ENCODE measurements around the gene GCNT2.

The GCNT2 gene

GRCh38 chr6:10534419-10534762 lies 13.2 kb downstream of the GCNT2 start:
- peak overlapping the region; percentile 90 for H3K4me3 ChIP-seq (ENCODE audit: low read depth, low read length, poor library complexity, severe bottlenecking)
- peak overlapping the region; percentile 95 for H3K27ac ChIP-seq (ENCODE audit: low read depth, low read length, poor library complexity, severe bottlenecking)
- H3K9me2 ChIP-seq (ENCODE audit: low read depth, low read length) = no peaks in the 10 kb centered on the region
- H2AFZ ChIP-seq (ENCODE audit: low read length) = no peak overlapping the region
- peaks cover 49% of the 10 kb centered on the region for H3K79me2 ChIP-seq (ENCODE audit: insufficient read depth, low read length)
- H3F3A ChIP-seq (ENCODE audit: insufficient read depth, low read length) = peaks cover 8% of the 10 kb centered on the region; the same call in 1 of the 2 replicates
- peaks cover 9% of the 10 kb centered on the region; the same call in 1 of the 2 replicates for H3K36me3 ChIP-seq (ENCODE audit: insufficient read depth, low read length)
- no peaks in the 10 kb centered on the region for H3K27me3 ChIP-seq (ENCODE audit: insufficient read depth, low read length)
- no peaks in the 10 kb centered on the region for H3K9me3 ChIP-seq (ENCODE audit: low read length)
- H4K20me1 ChIP-seq (ENCODE audit: insufficient read depth, low read length) = no peaks in the 10 kb centered on the region
- H3K9ac ChIP-seq (ENCODE audit: low read length) = peak overlapping the region; percentile 81; the same call in 1 of the 2 replicates
- peak overlapping the region; percentile 98 for H3K4me2 ChIP-seq (ENCODE audit: low read length)
- TF ChIP-seq EZH2 (IDR thresholded peaks at IDR 0.05; ENCODE audit: borderline replicate concordance, low read length) = no peak
- no peak for TF ChIP-seq CTCF (IDR thresholded peaks at IDR 0.05; ENCODE audit: low read length)
- H3K4me1 ChIP-seq (ENCODE audit: insufficient read depth, low read length, severe bottlenecking) = peaks cover 77% of the 10 kb centered on the region

GRCh38 chr6:10535193-10535592 lies 14.0 kb downstream of the GCNT2 start:
- peak overlapping the region; percentile 95 for H3K27ac ChIP-seq (ENCODE audit: low read depth, low read length, poor library complexity, severe bottlenecking)
- no peaks in the 10 kb centered on the region for H3K9me2 ChIP-seq (ENCODE audit: low read depth, low read length)
- peak overlapping the region; percentile 98 for H3K4me2 ChIP-seq (ENCODE audit: low read length)
- H4K20me1 ChIP-seq (ENCODE audit: insufficient read depth, low read length) = no peaks in the 10 kb centered on the region
- no peaks in the 10 kb centered on the region for H3K27me3 ChIP-seq (ENCODE audit: insufficient read depth, low read length)
- TF ChIP-seq EZH2 (IDR thresholded peaks at IDR 0.05; ENCODE audit: borderline replicate concordance, low read length) (no peak), CTCF (IDR thresholded peaks at IDR 0.05; ENCODE audit: low read length) (no peak)
- H3K79me2 ChIP-seq (ENCODE audit: insufficient read depth, low read length) = peaks cover 48% of the 10 kb centered on the region
- peak overlapping the region; percentile 81 for H3K9ac ChIP-seq (ENCODE audit: low read length)
- peaks cover 8% of the 10 kb centered on the region; the same call in 1 of the 2 replicates for H3F3A ChIP-seq (ENCODE audit: insufficient read depth, low read length)
- peaks cover 84% of the 10 kb centered on the region for H3K4me1 ChIP-seq (ENCODE audit: insufficient read depth, low read length, severe bottlenecking)
- H3K36me3 ChIP-seq (ENCODE audit: insufficient read depth, low read length) = peaks cover 10% of the 10 kb centered on the region; the same call in 1 of the 2 replicates
- no peak overlapping the region for H2AFZ ChIP-seq (ENCODE audit: low read length)
- H3K4me3 ChIP-seq (ENCODE audit: low read depth, low read length, poor library complexity, severe bottlenecking) = peak overlapping the region; percentile 90
- no peaks in the 10 kb centered on the region for H3K9me3 ChIP-seq (ENCODE audit: low read length)

GRCh38 chr6:10537726-10538125 lies 16.6 kb downstream of the GCNT2 start:
- peaks cover 4% of the 10 kb centered on the region; the same call in 1 of the 2 replicates for H3F3A ChIP-seq (ENCODE audit: insufficient read depth, low read length)
- peaks cover 52% of the 10 kb centered on the region for H3K79me2 ChIP-seq (ENCODE audit: insufficient read depth, low read length)

More at GRCh38 chr6:10537726-10538125, 16.6 kb downstream of the GCNT2 start:
- no peak overlapping the region for H3K4me3 ChIP-seq (ENCODE audit: low read depth, low read length, poor library complexity, severe bottlenecking)
- H3K9me3 ChIP-seq (ENCODE audit: low read length) = no peaks in the 10 kb centered on the region
- peaks cover 74% of the 10 kb centered on the region for H3K4me1 ChIP-seq (ENCODE audit: insufficient read depth, low read length, severe bottlenecking)
- TF ChIP-seq CTCF (IDR thresholded peaks at IDR 0.05; ENCODE audit: low read length) (no peak), EZH2 (IDR thresholded peaks at IDR 0.05; ENCODE audit: borderline replicate concordance, low read length) (no peak)
- no peak overlapping the region for H3K9ac ChIP-seq (ENCODE audit: low read length)
- peaks cover 31% of the 10 kb centered on the region for H3K36me3 ChIP-seq (ENCODE audit: insufficient read depth, low read length)
- H3K27me3 ChIP-seq (ENCODE audit: insufficient read depth, low read length) = no peaks in the 10 kb centered on the region
- H3K9me2 ChIP-seq (ENCODE audit: low read depth, low read length) = no peaks in the 10 kb centered on the region
- no peak overlapping the region for H3K4me2 ChIP-seq (ENCODE audit: low read length)
- no peak overlapping the region for H3K27ac ChIP-seq (ENCODE audit: low read depth, low read length, poor library complexity, severe bottlenecking)
- H4K20me1 ChIP-seq (ENCODE audit: insufficient read depth, low read length) = no peaks in the 10 kb centered on the region
- no peak overlapping the region for H2AFZ ChIP-seq (ENCODE audit: low read length)
